ENCODE measurements around the gene RDH5. TPM values are rescaled to one million over a fixed set of nuclear protein-coding genes. Genes with fewer than 3 reads are reported as not detected.
A peak's percentile ranks its signal among the peaks of the same experiment; 100 is the strongest.

The RDH5 gene
- total and polyA plus RNA-seq, 4 donors: 3.1 to 5.4 (median 3.9) TPM

DNA sequence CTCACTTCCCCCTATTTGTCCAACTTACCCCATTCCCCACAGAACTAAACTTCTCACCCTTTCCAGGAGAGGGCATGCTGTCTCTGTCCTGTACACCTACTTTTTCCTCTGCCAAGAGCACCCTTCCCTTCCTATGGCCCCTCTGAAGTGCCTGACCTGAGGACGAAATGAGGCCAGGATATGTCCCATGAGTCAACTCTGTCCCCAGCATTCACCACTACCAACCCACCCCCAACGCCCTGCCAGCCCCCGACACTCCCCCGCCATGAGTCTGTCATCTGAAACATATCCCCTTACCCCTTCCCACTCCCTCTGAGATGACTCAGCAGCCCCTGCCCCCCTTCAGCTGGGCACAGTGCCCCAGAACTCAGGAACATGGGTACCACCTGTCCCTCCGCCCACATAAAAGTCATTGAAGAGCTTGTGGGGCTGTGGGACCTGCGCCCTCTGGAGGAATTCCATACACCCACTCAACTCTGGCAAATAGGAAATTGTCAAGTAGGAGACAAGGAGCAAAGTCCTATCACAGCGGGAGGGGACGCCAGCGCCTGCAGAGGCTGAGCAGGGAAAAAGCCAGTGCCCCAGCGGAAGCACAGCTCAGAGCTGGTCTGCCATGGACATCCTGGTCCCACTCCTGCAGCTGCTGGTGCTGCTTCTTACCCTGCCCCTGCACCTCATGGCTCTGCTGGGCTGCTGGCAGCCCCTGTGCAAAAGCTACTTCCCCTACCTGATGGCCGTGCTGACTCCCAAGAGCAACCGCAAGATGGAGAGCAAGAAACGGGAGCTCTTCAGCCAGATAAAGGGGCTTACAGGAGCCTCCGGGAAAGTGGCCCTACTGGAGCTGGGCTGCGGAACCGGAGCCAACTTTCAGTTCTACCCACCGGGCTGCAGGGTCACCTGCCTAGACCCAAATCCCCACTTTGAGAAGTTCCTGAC lies 38.8 kb upstream of the RDH5 start:
- 9 to 16% methylated on average over 17 of the region's 17 CpGs for WGBS, 2 donors
- H3K4me1 ChIP-seq (ENCODE audit: control insufficient read depth in 5 of 5, insufficient read depth in 5 of 5, low read length in 5 of 5): peaks cover 0 to 5% (median 0%) of the 10 kb centered on the region in 5 donors
- peak overlapping the region; percentile 42 to 68 for H3K27ac ChIP-seq (ENCODE audit: low read depth in 1 of 2, low read length in 1 of 2)
- no peak overlapping the region for H3K9ac ChIP-seq (ENCODE audit: insufficient read depth in 1 of 2, low read length in 2 of 2)
- ATAC-seq (ENCODE audit: insufficient read depth, low FRiP score) (peak; percentile 73), DNase-seq (peak; percentile 62 to 78 (median 65))
- H3K27me3 ChIP-seq (ENCODE audit: control insufficient read depth in 3 of 3, insufficient read depth in 3 of 3, low read length in 2 of 3): peaks cover 0 to 4% (median 0%) of the 10 kb centered on the region in 3 donors
- no peaks in the 10 kb centered on the region for H3K9me3 ChIP-seq (ENCODE audit: control insufficient read depth in 4 of 4, insufficient read depth in 3 of 4, low read length in 3 of 4)
- no peaks in the 10 kb centered on the region for H3K36me3 ChIP-seq (ENCODE audit: control insufficient read depth in 4 of 4, insufficient read depth in 4 of 4, low read length in 4 of 4)
- no peak overlapping the region for H3K4me3 ChIP-seq
- TF ChIP-seq, protein P1, sequence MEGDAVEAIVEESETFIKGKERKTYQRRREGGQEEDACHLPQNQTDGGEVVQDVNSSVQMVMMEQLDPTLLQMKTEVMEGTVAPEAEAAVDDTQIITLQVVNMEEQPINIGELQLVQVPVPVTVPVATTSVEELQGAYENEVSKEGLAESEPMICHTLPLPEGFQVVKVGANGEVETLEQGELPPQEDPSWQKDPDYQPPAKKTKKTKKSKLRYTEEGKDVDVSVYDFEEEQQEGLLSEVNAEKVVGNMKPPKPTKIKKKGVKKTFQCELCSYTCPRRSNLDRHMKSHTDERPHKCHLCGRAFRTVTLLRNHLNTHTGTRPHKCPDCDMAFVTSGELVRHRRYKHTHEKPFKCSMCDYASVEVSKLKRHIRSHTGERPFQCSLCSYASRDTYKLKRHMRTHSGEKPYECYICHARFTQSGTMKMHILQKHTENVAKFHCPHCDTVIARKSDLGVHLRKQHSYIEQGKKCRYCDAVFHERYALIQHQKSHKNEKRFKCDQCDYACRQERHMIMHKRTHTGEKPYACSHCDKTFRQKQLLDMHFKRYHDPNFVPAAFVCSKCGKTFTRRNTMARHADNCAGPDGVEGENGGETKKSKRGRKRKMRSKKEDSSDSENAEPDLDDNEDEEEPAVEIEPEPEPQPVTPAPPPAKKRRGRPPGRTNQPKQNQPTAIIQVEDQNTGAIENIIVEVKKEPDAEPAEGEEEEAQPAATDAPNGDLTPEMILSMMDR (IDR thresholded peaks at IDR 0.05; ENCODE audit: control extremely low read depth, extremely low read depth): no peak

DNA sequence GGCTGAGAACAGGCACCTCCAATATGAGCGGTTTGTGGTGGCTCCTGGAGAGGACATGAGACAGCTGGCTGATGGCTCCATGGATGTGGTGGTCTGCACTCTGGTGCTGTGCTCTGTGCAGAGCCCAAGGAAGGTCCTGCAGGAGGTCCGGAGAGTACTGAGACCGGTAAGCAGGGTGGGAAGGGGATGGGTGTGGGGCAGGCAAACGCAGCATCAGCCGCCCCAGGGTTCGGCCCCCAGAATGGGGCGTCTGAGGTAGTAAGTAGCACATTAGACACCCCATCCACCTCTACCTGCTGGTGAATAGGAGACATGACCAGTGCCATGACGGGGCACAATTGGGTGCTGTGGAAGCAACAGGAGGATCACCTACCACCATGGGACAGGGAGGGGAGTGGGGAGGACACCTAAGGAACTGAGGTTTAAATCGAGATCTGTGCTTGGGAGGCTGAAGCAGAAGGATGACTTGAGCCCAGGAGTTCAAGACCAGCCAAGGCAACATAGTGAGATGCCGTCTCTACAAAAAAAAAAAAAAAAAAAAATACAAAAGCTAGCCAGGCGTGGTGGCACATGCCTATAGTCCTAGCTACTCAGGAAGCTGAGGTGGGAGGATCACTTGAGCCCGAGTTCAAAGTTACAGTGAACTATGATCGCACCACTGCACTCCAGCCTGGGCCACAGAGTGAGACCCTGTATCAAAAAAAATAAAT lies 38.0 kb upstream of the RDH5 start:
- Histone ChIP-seq H3K4me3 (no peak overlapping the region), H3K9me3 (ENCODE audit: control insufficient read depth in 4 of 4, insufficient read depth in 3 of 4, low read length in 3 of 4) (no peaks in the 10 kb centered on the region), H3K36me3 (ENCODE audit: control insufficient read depth in 4 of 4, insufficient read depth in 4 of 4, low read length in 4 of 4) (no peaks in the 10 kb centered on the region), H3K27me3 (ENCODE audit: control insufficient read depth in 3 of 3, insufficient read depth in 3 of 3, low read length in 2 of 3) (peaks cover 0 to 4% (median 0%) of the 10 kb centered on the region in 3 donors), H3K4me1 (ENCODE audit: control insufficient read depth in 5 of 5, insufficient read depth in 5 of 5, low read length in 5 of 5) (peaks cover 0 to 5% (median 0%) of the 10 kb centered on the region in 5 donors), H3K27ac (ENCODE audit: low read depth in 1 of 2, low read length in 1 of 2) (peak overlapping the region in 1 of 2 donors; percentile 67), H3K9ac (ENCODE audit: insufficient read depth in 1 of 2, low read length in 2 of 2) (no peak overlapping the region)
- TF ChIP-seq, protein P1 (IDR thresholded peaks at IDR 0.05; ENCODE audit: control extremely low read depth, extremely low read depth): no peak
- no peak for ATAC-seq (ENCODE audit: insufficient read depth, low FRiP score)
- 80 to 82% methylated on average over 13 of the region's 13 CpGs for WGBS, 2 donors
- no peak for DNase-seq

DNA sequence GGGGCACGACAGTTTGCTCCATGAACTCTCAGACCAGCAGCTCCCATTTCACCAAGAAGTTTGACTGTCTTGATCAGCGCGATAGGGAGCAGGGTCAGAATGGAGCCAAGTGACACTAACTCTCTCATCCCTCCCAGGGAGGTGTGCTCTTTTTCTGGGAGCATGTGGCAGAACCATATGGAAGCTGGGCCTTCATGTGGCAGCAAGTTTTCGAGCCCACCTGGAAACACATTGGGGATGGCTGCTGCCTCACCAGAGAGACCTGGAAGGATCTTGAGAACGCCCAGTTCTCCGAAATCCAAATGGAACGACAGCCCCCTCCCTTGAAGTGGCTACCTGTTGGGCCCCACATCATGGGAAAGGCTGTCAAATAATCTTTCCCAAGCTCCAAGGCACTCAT lies 36.5 kb upstream of the RDH5 start:
- peaks cover 0 to 4% (median 0%) of the 10 kb centered on the region in 3 donors for H3K27me3 ChIP-seq (ENCODE audit: control insufficient read depth in 3 of 3, insufficient read depth in 3 of 3, low read length in 2 of 3)
- 92 to 93% methylated on average over 7 of the region's 7 CpGs for WGBS, 2 donors
- DNase-seq (no peak), ATAC-seq (ENCODE audit: insufficient read depth, low FRiP score) (no peak)
- H3K9me3 ChIP-seq (ENCODE audit: control insufficient read depth in 4 of 4, insufficient read depth in 3 of 4, low read length in 3 of 4): no peaks in the 10 kb centered on the region
- no peak overlapping the region for H3K27ac ChIP-seq (ENCODE audit: low read depth in 1 of 2, low read length in 1 of 2)
- peaks cover 0 to 2% (median 0%) of the 10 kb centered on the region in 4 donors for H3K36me3 ChIP-seq (ENCODE audit: control insufficient read depth in 4 of 4, insufficient read depth in 4 of 4, low read length in 4 of 4)
- H3K4me3 ChIP-seq: no peak overlapping the region
- peaks cover 0 to 5% (median 0%) of the 10 kb centered on the region in 5 donors for H3K4me1 ChIP-seq (ENCODE audit: control insufficient read depth in 5 of 5, insufficient read depth in 5 of 5, low read length in 5 of 5)
- TF ChIP-seq, protein P1 (IDR thresholded peaks at IDR 0.05; ENCODE audit: control extremely low read depth, extremely low read depth): no peak
- H3K9ac ChIP-seq (ENCODE audit: insufficient read depth in 1 of 2, low read length in 2 of 2): no peak overlapping the region
